Mesendoderm (in vitro differentiated cells): ENCODE data around the gene ATP2C2.

Source experiments
- DNase-seq: peaks from one replicate; pipeline ENCODE4 v3.0.0; 2013
- H2AK5ac ChIP-seq: 2 replicates; pipeline ENCODE4 v1.6.1; 2013; ENCODE audit warnings: low read length, inconsistent platforms
- H2BK120ac ChIP-seq: 2 replicates; pipeline ENCODE4 v1.6.1; 2013; ENCODE audit warnings: low read depth, mild to moderate bottlenecking, low read length, moderate library complexity, mixed read lengths
- H2BK15ac ChIP-seq: replicated peaks from 2 replicates; pipeline ENCODE4 v1.6.1; 2013; ENCODE audit warnings: low read depth, mild to moderate bottlenecking, moderate library complexity
- H2BK5ac ChIP-seq: 2 replicates; pipeline ENCODE4 v1.6.1; 2013; ENCODE audit warnings: low read length, inconsistent platforms
- H3K18ac ChIP-seq: 2 replicates; pipeline ENCODE4 v1.6.1; 2013; ENCODE audit warnings: mild to moderate bottlenecking, low read length, mixed read lengths
- H3K23ac ChIP-seq: one replicate; pipeline ENCODE4 v1.6.1; 2013; ENCODE audit warnings: low read length
- H3K27ac ChIP-seq: 2 replicates; pipeline ENCODE4 v1.5.1; 2013; ENCODE audit warnings: low read depth, mild to moderate bottlenecking, inconsistent platforms, low read length, moderate library complexity
- H3K27me3 ChIP-seq: 2 replicates; pipeline ENCODE4 v1.6.1; 2013; ENCODE audit warnings: low read length, control low read depth, mild to moderate bottlenecking, inconsistent platforms; ENCODE audit not compliant: insufficient read depth, poor library complexity
- H3K36me3 ChIP-seq: 2 replicates; pipeline ENCODE4 v1.6.1; 2013; ENCODE audit warnings: low read length, inconsistent platforms; ENCODE audit not compliant: control insufficient read depth, insufficient read depth
- H3K4ac ChIP-seq: one replicate; pipeline ENCODE4 v1.6.1; 2013; ENCODE audit warnings: low read depth, mild to moderate bottlenecking, low read length, moderate library complexity
- H3K4me1 ChIP-seq: 2 replicates; pipeline ENCODE4 v1.6.1; 2013; ENCODE audit warnings: low read depth, low read length, inconsistent platforms; ENCODE audit not compliant: control insufficient read depth
- H3K4me2 ChIP-seq: 2 replicates; pipeline ENCODE4 v1.6.1; 2013; ENCODE audit warnings: low read length
- H3K4me3 ChIP-seq: 2 replicates; pipeline ENCODE4 v1.5.1; 2013; ENCODE audit warnings: mild to moderate bottlenecking, low read length
- H3K56ac ChIP-seq: one replicate; pipeline ENCODE4 v1.6.1; 2013; ENCODE audit warnings: low read length
- H3K79me1 ChIP-seq: 2 replicates; pipeline ENCODE4 v1.6.1; 2013; ENCODE audit warnings: low read length, inconsistent platforms
- H3K79me2 ChIP-seq: 2 replicates; pipeline ENCODE4 v1.6.1; 2013; ENCODE audit warnings: mild to moderate bottlenecking, low read length; ENCODE audit not compliant: control insufficient read depth, insufficient read depth
- H3K9ac ChIP-seq: 2 replicates; pipeline ENCODE4 v1.6.1; 2013; ENCODE audit warnings: low read length, inconsistent platforms
- H4K5ac ChIP-seq: one replicate; pipeline ENCODE4 v1.6.1; 2013; ENCODE audit warnings: low read length
- H4K8ac ChIP-seq: one replicate; pipeline ENCODE4 v1.6.1; 2013; ENCODE audit warnings: low read depth, mild to moderate bottlenecking, control low read depth, low read length, moderate library complexity
- WGBS: extraction: QIAGEN DNeasy Blood & Tissue Kit; methylation state at CpG from one replicate; pipeline ENCODE4 v1.1.7; 2013; ENCODE audit warnings: low lambda C conversion rate, missing lambda C conversion rate; ENCODE audit not compliant: insufficient coverage; ENCODE audit errors: extremely low coverage; 5-methylcytosine and 5-hydroxymethylcytosine counted together

The ATP2C2 gene

GRCh38 chr16:84442416-84443145, 74.2 kb downstream of the ATP2C2 start:
- H3K4me1 ChIP-seq: no peaks in the 10 kb centered on the region
- H3K4ac ChIP-seq: no peak overlapping the region
- no peak overlapping the region for H3K9ac ChIP-seq
- no peaks in the 10 kb centered on the region for H3K36me3 ChIP-seq
- H4K8ac ChIP-seq: no peak overlapping the region
- H3K4me3 ChIP-seq: no peak overlapping the region
- H2BK15ac ChIP-seq: no peak overlapping the region
- no peak overlapping the region for H2BK120ac ChIP-seq
- H3K4me2 ChIP-seq: no peak overlapping the region
- WGBS: no CpG with 5 or more reads among the region's 19 CpGs
- H3K79me2 ChIP-seq: no peaks in the 10 kb centered on the region
- H2AK5ac ChIP-seq: no peak overlapping the region
- H3K27me3 ChIP-seq: no peaks in the 10 kb centered on the region
- H3K79me1 ChIP-seq: no peaks in the 10 kb centered on the region
- H3K23ac ChIP-seq: no peak overlapping the region
- no peak overlapping the region for H3K27ac ChIP-seq
- H3K56ac ChIP-seq: no peak overlapping the region
- no peak overlapping the region for H4K5ac ChIP-seq
- DNase-seq: peak; percentile 64
- no peak overlapping the region for H2BK5ac ChIP-seq
- H3K18ac ChIP-seq: no peak overlapping the region

- no CpG with 5 or more reads among the region's 15 CpGs for WGBS
- Histone ChIP-seq H2BK120ac (no peak overlapping the region), H3K4me2 (no peak overlapping the region), H2AK5ac (no peak overlapping the region), H2BK5ac (no peak overlapping the region), H3K4me3 (no peak overlapping the region), H3K56ac (no peak overlapping the region), H3K4ac (no peak overlapping the region), H3K27ac (no peak overlapping the region), H4K5ac (no peak overlapping the region), H4K8ac (no peak overlapping the region), H2BK15ac (no peak overlapping the region), H3K23ac (no peak overlapping the region), H3K9ac (no peak overlapping the region), H3K79me2 (no peaks in the 10 kb centered on the region), H3K18ac (no peak overlapping the region), H3K27me3 (no peaks in the 10 kb centered on the region), H3K79me1 (no peaks in the 10 kb centered on the region), H3K36me3 (no peaks in the 10 kb centered on the region), H3K4me1 (no peaks in the 10 kb centered on the region)
- no peak for DNase-seq
Measured at GRCh38 chr16:84443166-84443802, 74.9 kb downstream of the ATP2C2 start.

- Histone ChIP-seq H3K27me3 (no peaks in the 10 kb centered on the region), H3K79me2 (no peaks in the 10 kb centered on the region), H4K8ac (no peak overlapping the region), H2BK5ac (no peak overlapping the region), H3K56ac (no peak overlapping the region), H3K18ac (no peak overlapping the region), H2AK5ac (no peak overlapping the region), H2BK15ac (no peak overlapping the region), H3K23ac (no peak overlapping the region), H2BK120ac (no peak overlapping the region), H3K36me3 (no peaks in the 10 kb centered on the region), H4K5ac (no peak overlapping the region), H3K4me1 (no peaks in the 10 kb centered on the region), H3K27ac (no peak overlapping the region), H3K4me3 (no peak overlapping the region), H3K4me2 (no peak overlapping the region), H3K9ac (no peak overlapping the region), H3K79me1 (no peaks in the 10 kb centered on the region), H3K4ac (no peak overlapping the region)
- no CpG with 5 or more reads among the region's 8 CpGs for WGBS
- no peak for DNase-seq
Measured at GRCh38 chr16:84444476-84444875, 76.1 kb downstream of the ATP2C2 start.

GRCh38 chr16:84446084-84446483, 77.7 kb downstream of the ATP2C2 start:
- Histone ChIP-seq H3K36me3 (no peaks in the 10 kb centered on the region), H3K4me1 (no peaks in the 10 kb centered on the region), H2BK5ac (no peak overlapping the region), H3K56ac (no peak overlapping the region), H3K4me3 (no peak overlapping the region), H3K79me2 (no peaks in the 10 kb centered on the region), H3K4me2 (no peak overlapping the region), H3K18ac (no peak overlapping the region), H2AK5ac (no peak overlapping the region), H2BK120ac (no peak overlapping the region), H3K79me1 (no peaks in the 10 kb centered on the region), H2BK15ac (no peak overlapping the region), H3K4ac (no peak overlapping the region), H3K27ac (no peak overlapping the region), H3K23ac (no peak overlapping the region), H3K27me3 (no peaks in the 10 kb centered on the region), H4K8ac (no peak overlapping the region), H3K9ac (no peak overlapping the region), H4K5ac (no peak overlapping the region)
- DNase-seq: peak; percentile 58
- no CpG with 5 or more reads among the region's 4 CpGs for WGBS

GRCh38 chr16:84446596-84447392, 78.5 kb downstream of the ATP2C2 start:
- no peaks in the 10 kb centered on the region for H3K27me3 ChIP-seq
- no peak overlapping the region for H4K5ac ChIP-seq
- H4K8ac ChIP-seq: no peak overlapping the region
- no peak overlapping the region for H3K4me3 ChIP-seq
- no peak overlapping the region for H2BK120ac ChIP-seq
- no peak overlapping the region for H3K56ac ChIP-seq
- no peak overlapping the region for H3K18ac ChIP-seq
- no peak overlapping the region for H3K27ac ChIP-seq
- H3K4ac ChIP-seq: no peak overlapping the region
- no peaks in the 10 kb centered on the region for H3K79me1 ChIP-seq
- H3K79me2 ChIP-seq: no peaks in the 10 kb centered on the region
- H3K36me3 ChIP-seq: no peaks in the 10 kb centered on the region
- no peak for DNase-seq
- WGBS: no CpG with 5 or more reads among the region's 14 CpGs
- H2BK15ac ChIP-seq: no peak overlapping the region
- H3K9ac ChIP-seq: no peak overlapping the region
- no peak overlapping the region for H2BK5ac ChIP-seq
- no peak overlapping the region for H3K4me2 ChIP-seq
- H2AK5ac ChIP-seq: no peak overlapping the region
- no peak overlapping the region for H3K23ac ChIP-seq
- no peaks in the 10 kb centered on the region for H3K4me1 ChIP-seq
